Tongue (tissue), 2 donors: ENCODE data around the gene CYB561D1. TPM values are rescaled to one million over a fixed set of nuclear protein-coding genes. Genes with fewer than 3 reads are reported as not detected.
"Not testable (repeated sequence)": the region's sequence is repeated elsewhere in the genome, so short reads cannot be mapped to it uniquely, and the experiment has no call there.

ENCODE experiments used
- DNase-seq: peaks from one replicate; pipeline ENCODE4 v3.0.0-alpha.2; 2015
- total RNA-seq: library from RNA; depleted of rRNA; stranded (reverse); fragments of >200 nt; gene quantifications from one replicate; pipeline ENCODE4 v1.2.3, GENCODE V29; 2014

CYB561D1 gene, protein sequence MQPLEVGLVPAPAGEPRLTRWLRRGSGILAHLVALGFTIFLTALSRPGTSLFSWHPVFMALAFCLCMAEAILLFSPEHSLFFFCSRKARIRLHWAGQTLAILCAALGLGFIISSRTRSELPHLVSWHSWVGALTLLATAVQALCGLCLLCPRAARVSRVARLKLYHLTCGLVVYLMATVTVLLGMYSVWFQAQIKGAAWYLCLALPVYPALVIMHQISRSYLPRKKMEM
- total RNA-seq: 6.3 TPM

GRCh38 chr1:109493805-109494539 lies at the start of gene CYB561D1:
Gene CYB561D1, plus strand, starts transcription at chr1:109494094. Its CDS starts 46 bp downstream, at chr1:109494140.
- peak; percentile 93 for DNase-seq

DNA sequence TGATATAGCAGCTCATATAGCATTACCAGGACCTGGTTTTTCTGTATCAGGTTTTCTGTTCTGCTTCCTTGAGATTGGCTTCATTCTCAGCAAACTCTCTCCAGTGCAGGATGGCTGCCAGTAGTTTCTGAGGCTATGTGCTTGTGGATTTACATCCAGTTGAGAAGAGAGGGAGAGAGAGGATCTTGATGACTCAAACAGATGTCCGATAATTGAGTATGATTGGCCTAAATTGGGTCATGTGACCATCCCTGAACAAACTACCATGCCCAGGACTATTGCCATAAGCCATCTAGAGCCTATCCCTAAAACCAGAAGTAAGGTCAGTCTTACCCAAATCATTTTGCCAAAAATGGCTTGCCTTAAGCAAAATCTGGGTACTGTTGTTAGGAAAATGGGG lies 49.5 kb upstream of the CYB561D1 start:
- no peak for DNase-seq

DNA sequence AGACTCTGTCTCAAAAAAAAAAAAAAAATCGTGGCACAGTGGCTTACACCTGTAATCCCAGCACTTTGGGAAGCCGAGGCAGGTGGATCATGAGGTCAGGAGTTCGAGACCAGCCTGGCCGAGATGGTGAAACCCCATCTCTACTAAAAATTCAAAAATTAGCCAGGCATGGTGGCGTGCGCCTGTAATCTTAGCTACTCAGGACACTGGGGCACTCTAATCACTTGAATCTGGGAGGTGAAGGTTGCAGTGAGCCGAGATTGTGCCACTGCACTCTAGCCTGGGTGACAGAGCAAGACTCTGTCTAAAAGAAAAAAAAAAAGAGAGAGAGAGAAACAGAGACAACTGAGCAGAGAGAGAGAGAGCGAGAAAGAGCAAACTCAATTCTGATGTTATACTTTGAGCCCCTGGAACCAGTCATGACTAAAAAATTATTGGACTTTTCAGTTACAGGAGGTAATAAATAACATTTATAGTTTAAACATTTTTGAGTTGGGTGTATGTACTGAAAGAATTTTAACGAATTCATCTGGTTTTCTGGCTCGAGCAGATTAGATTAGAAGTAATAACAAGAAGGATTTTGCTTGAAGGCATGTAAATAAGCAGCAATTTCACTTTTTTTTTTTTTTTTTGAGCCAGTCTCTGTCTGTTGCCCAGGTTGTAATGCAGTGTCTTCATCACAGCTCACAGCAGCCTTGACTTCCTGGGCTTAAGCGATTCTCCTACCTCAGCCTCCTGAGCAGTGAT lies 47.8 kb upstream of the CYB561D1 start:
- not testable (repeated sequence) for DNase-seq

- DNase-seq: no peak
These were observed 46.4 kb upstream of the CYB561D1 start for GRCh38 chr1:109447524-109447923.

DNA sequence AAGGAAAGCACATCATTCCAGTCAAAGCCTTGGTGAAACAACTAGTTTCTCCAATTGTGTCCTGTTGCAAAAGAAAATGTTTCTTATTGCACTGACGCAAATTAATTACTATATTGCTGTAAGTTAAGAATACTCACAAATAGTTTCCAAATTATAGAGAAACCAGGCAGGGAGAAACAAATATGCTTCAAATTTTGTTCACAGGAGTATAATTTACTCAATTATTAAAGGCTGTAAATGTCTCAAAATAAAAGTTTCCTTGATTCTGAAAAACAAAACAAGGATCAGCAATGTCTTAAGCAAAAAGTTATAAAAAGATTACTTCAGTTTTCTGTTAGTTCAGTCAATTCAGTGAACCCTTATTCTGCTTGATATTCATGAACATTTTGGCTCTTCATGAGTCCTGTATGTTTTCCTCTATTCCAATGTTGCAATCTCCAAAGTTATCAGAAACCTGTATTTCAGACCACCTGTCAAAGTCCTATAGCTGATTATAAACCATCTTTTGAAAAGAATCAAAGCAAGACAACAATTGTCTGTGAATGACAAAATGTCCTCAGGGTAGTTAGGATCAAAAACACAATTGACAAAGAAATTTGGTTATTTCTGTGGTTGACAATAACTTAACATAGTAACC lies 39.3 kb upstream of the CYB561D1 start:
- no peak for DNase-seq

- no peak for DNase-seq
These were observed 36.1 kb upstream of the CYB561D1 start for GRCh38 chr1:109457819-109458218.

DNA sequence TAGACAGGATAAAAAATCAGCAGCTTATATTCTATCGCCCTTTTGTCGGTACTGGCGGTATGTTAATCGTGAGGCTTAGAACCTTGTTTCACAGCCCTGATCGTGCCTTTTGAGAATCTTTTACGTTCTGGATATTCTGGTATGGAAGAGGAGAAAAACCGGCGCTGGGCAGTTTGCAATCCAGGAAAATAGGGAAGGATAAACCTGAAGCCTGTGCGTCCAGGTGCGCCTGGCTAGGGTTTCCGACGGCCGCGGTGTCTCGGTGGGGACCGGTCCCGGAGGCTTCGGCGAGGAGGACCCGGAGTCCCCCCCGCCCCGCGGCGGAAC lies 27.8 kb upstream of the CYB561D1 start:
- DNase-seq: no peak

- DNase-seq: peak; percentile 69
These were observed 27.2 kb upstream of the CYB561D1 start, which contains the start of gene SYPL2 for GRCh38 chr1:109466452-109467300. Gene SYPL2, plus strand, starts transcription at chr1:109466546. Its CDS starts 298 bp downstream, at chr1:109466844.

DNA sequence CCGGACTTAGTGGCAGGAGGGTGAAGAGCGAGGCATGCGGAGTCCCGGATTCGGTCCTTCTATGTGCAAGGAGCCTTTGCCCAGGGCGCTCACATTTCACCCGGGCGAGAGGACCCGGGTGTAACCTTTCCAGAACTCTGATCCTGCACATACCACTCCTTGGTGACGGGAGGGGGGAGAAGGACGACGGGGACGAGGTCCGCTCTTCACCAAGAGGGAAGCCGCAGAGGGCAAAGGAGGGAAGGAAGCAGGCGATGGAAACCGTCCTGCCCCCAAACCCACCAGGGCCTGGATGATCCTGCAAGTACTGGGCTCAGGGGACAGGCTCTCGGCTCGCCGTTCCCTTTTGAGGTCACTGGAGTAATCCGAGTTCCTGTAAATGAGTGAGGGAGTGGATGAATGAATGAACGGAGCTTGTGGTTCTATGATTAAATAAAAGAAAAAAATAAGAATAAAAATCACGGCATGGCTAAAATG lies 26.6 kb upstream of the CYB561D1 start:
- DNase-seq: no peak

DNA sequence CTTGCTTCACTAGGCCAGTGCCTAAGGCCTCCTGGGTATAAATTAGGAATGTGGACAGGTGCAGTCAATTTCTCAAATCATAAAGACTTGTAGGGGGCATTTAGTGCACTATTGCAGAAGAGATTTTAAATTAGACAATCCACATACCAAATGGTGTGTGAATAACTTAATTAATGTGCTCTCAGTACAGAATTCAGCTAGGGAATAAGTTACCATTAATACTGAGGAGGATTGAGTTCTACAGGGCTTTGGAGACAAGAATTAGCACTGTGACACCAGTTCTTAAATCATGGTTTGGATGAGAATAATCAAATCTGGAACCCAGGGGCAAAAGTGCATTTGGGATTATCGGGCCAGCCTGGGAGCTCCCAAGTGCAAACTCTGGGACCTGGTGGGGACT lies 25.8 kb upstream of the CYB561D1 start:
- DNase-seq: no peak

- DNase-seq: no peak
These were observed 25.0 kb upstream of the CYB561D1 start for GRCh38 chr1:109468903-109469302.

- no peak for DNase-seq
These were observed 23.6 kb upstream of the CYB561D1 start for GRCh38 chr1:109470245-109470644.

- DNase-seq: no peak
These were observed 21.1 kb upstream of the CYB561D1 start for GRCh38 chr1:109472779-109473178.

DNA sequence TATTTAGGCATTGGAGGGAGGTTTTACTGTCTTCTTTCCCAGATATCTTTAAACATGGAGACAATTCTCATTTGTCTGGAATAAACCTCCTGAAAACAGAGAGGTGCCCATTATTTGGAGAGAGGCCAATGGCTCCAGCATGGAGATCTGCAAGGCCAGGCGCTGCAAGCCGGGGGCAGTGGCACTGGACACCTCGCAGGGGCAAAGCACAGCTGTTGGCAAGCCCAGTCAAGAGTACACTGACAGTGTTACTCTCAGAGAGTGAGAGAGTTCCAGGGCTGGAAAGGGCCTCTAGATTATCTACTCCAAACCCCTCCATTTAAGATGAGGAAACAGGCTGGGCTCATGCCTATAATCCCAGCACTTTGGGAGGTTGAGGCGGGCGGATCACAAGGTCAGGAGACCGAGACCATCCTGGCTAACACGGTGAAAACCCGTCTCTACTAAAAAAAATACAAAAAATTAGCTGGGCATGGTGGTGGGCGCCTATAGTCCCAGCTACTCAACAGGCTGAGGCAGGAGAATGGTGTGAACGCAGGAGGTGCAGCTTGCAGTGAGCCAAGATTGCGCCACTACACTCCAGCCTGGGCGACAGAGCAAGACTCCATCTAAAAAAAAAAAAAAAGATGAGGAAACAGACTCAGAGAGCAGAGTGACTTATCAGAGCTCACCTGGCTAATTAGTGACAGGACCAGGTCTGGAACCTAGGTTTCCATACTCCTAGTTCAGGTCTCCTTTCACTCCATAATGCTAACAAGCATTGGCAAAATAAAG lies 20.4 kb upstream of the CYB561D1 start:
- DNase-seq: not testable (repeated sequence)

DNA sequence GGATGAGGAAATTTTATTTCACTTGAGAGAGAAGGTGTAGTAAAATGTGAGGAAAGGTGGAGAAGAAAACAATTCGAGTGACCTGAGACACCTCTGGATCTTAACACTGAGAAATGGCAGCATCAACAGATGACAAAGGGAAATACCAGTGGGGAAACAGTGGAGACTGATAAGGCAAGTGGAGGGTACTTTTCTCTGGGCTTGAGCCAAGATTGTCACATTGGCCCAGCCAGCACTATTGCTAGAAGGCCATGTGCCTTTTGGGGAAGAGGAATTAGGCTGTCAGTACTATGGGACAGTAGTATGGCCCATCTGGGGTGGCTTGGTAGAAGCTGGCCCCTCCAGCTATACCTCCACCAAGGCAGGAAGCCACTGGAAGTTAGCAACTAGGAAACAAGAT lies 19.2 kb upstream of the CYB561D1 start:
- DNase-seq: no peak

- DNase-seq: no peak
These were observed 18.6 kb upstream of the CYB561D1 start for GRCh38 chr1:109475261-109475660.

GRCh38 chr1:109476825-109477224 lies 17.1 kb upstream of the CYB561D1 start:
- no peak for DNase-seq

DNA sequence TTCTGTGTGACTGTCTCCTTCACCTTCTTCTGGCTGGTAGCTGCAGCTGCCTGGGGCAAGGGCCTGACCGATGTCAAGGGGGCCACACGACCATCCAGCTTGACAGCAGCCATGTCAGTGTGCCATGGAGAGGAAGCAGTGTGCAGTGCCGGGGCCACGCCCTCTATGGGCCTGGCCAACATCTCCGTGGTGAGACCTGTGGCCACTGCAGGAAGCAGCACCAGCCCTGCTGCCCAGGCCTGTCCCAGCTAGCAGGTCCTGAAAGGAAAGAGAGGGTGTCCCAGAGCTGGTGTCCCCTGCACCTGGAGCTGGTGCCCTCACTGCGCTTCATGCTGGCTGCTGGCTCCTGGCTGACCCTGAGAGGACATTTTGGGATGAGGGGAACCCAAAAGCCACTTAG lies 16.1 kb upstream of the CYB561D1 start:
- no peak for DNase-seq

DNA sequence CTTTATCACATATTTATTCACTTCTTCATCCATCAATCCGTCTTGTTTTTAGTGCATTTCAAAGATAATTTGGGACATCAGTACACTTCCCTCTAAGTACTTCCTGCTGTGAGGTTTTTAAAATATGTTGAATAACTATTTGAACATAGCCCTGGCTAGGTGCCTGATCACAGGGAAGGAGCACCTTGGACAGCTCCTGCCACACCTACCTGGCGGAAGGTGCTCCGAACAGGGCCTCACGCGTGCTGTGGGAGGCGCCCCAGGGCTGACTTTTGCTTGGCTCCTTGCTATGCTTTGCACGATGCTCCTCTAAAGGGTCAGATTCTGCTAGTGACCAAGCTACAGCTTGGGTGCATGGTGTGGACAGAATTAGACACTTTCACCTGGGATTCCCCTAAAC lies 15.1 kb upstream of the CYB561D1 start:
- no peak for DNase-seq

DNA sequence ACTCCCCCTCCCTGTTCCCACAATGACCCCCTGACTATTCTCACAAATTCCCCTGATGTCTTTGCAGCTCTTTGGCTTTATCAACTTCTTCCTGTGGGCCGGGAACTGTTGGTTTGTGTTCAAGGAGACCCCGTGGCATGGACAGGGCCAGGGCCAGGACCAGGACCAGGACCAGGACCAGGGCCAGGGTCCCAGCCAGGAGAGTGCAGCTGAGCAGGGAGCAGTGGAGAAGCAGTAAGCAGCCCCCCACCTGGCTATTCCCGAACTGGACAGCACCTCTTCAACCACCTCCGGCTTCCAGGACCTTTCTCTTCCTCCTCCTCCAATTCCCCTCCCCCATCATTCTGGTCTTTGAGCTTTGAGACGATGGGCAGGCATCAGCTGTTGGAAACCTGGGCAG lies 14.6 kb upstream of the CYB561D1 start:
- no peak for DNase-seq

DNA sequence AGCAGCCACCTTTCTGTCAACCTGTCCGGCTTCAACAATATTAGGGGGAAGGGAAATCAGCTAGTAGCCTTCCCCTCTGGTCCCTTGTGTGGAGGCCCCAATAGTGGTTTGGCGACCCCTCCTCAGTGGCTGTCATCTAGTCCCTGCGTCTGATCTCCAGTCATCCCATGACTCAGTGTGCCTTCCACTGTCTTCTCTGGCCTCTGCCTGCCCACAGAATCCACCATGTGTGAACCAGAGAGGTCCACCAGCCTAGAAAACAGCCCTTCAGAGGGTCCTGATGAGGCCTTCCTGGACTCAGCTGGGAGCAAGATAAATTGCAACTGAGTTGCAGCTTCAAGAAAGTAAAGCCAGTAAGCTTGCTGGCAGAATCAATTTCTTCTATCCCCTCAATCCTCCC lies 14.0 kb upstream of the CYB561D1 start:
- DNase-seq: no peak
